Measurements from ENCODE around the gene UPP1. TPM values are rescaled to one million over a fixed set of nuclear protein-coding genes. Genes with fewer than 3 reads are reported as not detected.

Gene UPP1
- total and polyA plus RNA-seq, 10 of the 15 experiments (the other 5 are each of a cell fraction or from before 2014, with no cell fraction given), result 0.93 to 7.9 (median 3.8) TPM

DNA sequence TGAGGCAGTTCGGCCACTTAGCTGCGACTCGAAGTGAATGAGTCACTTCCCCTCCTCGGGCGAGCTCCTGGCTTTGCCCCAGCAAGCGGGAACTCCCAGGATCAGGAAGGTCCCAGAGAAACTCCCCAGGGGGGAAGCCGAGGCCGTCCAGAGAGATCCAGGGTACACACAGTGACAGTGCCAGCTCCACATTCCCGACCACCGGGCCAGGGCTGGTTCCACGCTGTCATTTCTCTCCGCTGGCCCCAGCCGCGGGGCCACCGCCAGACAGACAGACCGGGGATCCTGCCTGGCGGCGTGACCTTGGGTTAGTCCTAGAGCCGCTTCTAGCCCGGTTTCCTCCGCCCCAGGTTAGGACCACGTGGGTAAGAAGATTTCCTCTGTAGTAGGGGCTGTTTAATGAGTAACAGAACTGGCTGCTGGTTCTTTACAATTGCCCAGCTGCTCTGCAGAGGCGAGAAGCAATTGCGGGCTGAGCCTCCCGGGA is 463 bp upstream of the UPP1 start (continued):
- TF ChIP-seq TCF12 (IDR thresholded peaks at IDR 0.05; ENCODE audit: low read depth, low read length) (peak; percentile 72; the same call in 1 of the 2 replicates), NR2C2 (IDR thresholded peaks at IDR 0.05; ENCODE audit: borderline replicate concordance, control insufficient read depth, insufficient read length, low read depth) (no peak), JUND (IDR thresholded peaks at IDR 0.05; ENCODE audit: low read depth, low read length) (0 out of 2 replicates have a peak, but pooled peaks have one; percentile 15), KLF5 (IDR thresholded peaks at IDR 0.05; ENCODE audit: partially characterized antibody) (no peak), ZNF24 (IDR thresholded peaks at IDR 0.05) (no peak), RB1 (IDR thresholded peaks at IDR 0.05; ENCODE audit: borderline replicate concordance) (peak; percentile 52; the same call in 1 of the 2 replicates), BACH1 (IDR thresholded peaks at IDR 0.05; ENCODE audit: borderline replicate concordance) (peak; percentile 61; the same call in 1 of the 2 replicates), PAX5 (IDR thresholded peaks at IDR 0.05; ENCODE audit: borderline replicate concordance, low read depth, low read length) (no peak), BMI1 (IDR thresholded peaks at IDR 0.05; ENCODE audit: borderline replicate concordance) (no peak), EED (IDR thresholded peaks at IDR 0.05; ENCODE audit: low read depth) (peak; percentile 88)
- TF ChIP-seq, protein P1, sequence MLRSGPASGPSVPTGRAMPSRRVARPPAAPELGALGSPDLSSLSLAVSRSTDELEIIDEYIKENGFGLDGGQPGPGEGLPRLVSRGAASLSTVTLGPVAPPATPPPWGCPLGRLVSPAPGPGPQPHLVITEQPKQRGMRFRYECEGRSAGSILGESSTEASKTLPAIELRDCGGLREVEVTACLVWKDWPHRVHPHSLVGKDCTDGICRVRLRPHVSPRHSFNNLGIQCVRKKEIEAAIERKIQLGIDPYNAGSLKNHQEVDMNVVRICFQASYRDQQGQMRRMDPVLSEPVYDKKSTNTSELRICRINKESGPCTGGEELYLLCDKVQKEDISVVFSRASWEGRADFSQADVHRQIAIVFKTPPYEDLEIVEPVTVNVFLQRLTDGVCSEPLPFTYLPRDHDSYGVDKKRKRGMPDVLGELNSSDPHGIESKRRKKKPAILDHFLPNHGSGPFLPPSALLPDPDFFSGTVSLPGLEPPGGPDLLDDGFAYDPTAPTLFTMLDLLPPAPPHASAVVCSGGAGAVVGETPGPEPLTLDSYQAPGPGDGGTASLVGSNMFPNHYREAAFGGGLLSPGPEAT (IDR thresholded peaks at IDR 0.05; ENCODE audit: low read depth), result peak; percentile 88
